Inflammatory macrophage (primary cell): ENCODE data around the gene A2ML1.
A peak's percentile ranks its signal among the peaks of the same experiment; 100 is the strongest.
"Not testable (repeated sequence)": the region's sequence is repeated elsewhere in the genome, so short reads cannot be mapped to it uniquely, and the experiment has no call there.

Experiments
- DNase-seq, 2 donors: peaks; one replicate each; pipeline ENCODE4 v3.0.0-alpha.2; 2020 to 2022

The A2ML1 gene

GRCh38 chr12:8909752-8910151 is 87.3 kb downstream of the A2ML1 start:
- DNase-seq, result no peak

- no peak for DNase-seq
These were observed 89.3 kb downstream of the A2ML1 start for GRCh38 chr12:8911606-8912268.

GRCh38 chr12:8912914-8913313 is 90.5 kb downstream of the A2ML1 start:
- DNase-seq, result no peak

- DNase-seq, result no peak
These were observed 91.2 kb downstream of the A2ML1 start for GRCh38 chr12:8913702-8914032.

GRCh38 chr12:8914033-8914715 is 91.8 kb downstream of the A2ML1 start, which contains the start of gene PHC1:
Gene PHC1, plus strand, starts transcription at chr12:8914509. Its CDS starts 3,169 bp downstream, at chr12:8917678.
- peak; percentile 41 to 56 for DNase-seq

- peak; percentile 29 to 30 for DNase-seq
These were observed 92.5 kb downstream of the A2ML1 start for GRCh38 chr12:8914716-8915526.

GRCh38 chr12:8916154-8916553 is 93.7 kb downstream of the A2ML1 start:
- DNase-seq, result no peak

- no peak for DNase-seq
These were observed 94.6 kb downstream of the A2ML1 start for GRCh38 chr12:8917031-8917430.

- no peak for DNase-seq
These were observed 95.3 kb downstream of the A2ML1 start for GRCh38 chr12:8917751-8918150.

GRCh38 chr12:8919643-8920042 is 97.2 kb downstream of the A2ML1 start:
- DNase-seq, result not testable (repeated sequence)

GRCh38 chr12:8922544-8922943 is 100.1 kb downstream of the A2ML1 start:
- no peak for DNase-seq
